ENCODE results near the gene PIK3R1. TPM values are rescaled to one million over a fixed set of nuclear protein-coding genes. Genes with fewer than 3 reads are reported as not detected.
A peak's percentile ranks its signal among the peaks of the same experiment; 100 is the strongest.

Gene PIK3R1
- total RNA-seq (100 to 1,000 TPM in 1 of 2 donors, 10 to 100 TPM in 1; 53.1 to 123 TPM), polyA plus RNA-seq (10 to 100 TPM; 22.6 to 41.5 TPM)

- Histone ChIP-seq H3K9ac (ENCODE audit: low read depth in 1 of 2, low read length in 2 of 2) (peak within 1 kb of the TSS; percentile 98 to 99), H3K4me1 (ENCODE audit: control insufficient read depth in 4 of 4, insufficient read depth in 4 of 4, low read length in 3 of 4) (peaks cover 3 to 30% (median 12%) of the 10 kb centered on the region in 4 donors), H3K27ac (ENCODE audit: low read depth in 1 of 2, low read length in 2 of 2) (peak within 1 kb of the TSS; percentile 94 to 99), H3K27me3 (ENCODE audit: control insufficient read depth in 4 of 4, insufficient read depth in 4 of 4, low read length in 3 of 4) (no peaks in the 10 kb centered on the region), H3K36me3 (ENCODE audit: control insufficient read depth in 4 of 4, insufficient read depth in 3 of 4, low read depth in 1 of 4, low read length in 3 of 4) (no peaks in the 10 kb centered on the region), H3K4me3 (ENCODE audit: low read depth in 1 of 3, low read length in 3 of 3) (peak within 1 kb of the TSS; percentile 95 to 97 (median 95)), H3K9me3 (ENCODE audit: control insufficient read depth in 4 of 4, low read length in 3 of 4) (peaks cover 0 to 3% (median 0%) of the 10 kb centered on the region in 4 donors)
- peak; percentile 98 for DNase-seq (ENCODE audit: low spot score)
- TF ChIP-seq REST (IDR thresholded peaks at IDR 0.05) (peak; percentile 7), RXRA (IDR thresholded peaks at IDR 0.05) (peak; percentile 65 to 86), FOXA2 (IDR thresholded peaks at IDR 0.05) (no peak), HNF4G (IDR thresholded peaks at IDR 0.05) (no peak), EGR1 (IDR thresholded peaks at IDR 0.05; ENCODE audit: low read depth in 2 of 2) (peak; percentile 28 to 79), YY1 (IDR thresholded peaks at IDR 0.05) (peak; percentile 66), FOXA1 (IDR thresholded peaks at IDR 0.05) (no peak), SP1 (IDR thresholded peaks at IDR 0.05) (peak; percentile 32), JUND (IDR thresholded peaks at IDR 0.05) (no peak), TAF1 (conservative IDR thresholded peaks at IDR 0.05) (peak; percentile 20), GABPA (IDR thresholded peaks at IDR 0.05 in 1 of 2, conservative IDR thresholded peaks at IDR 0.05 in 1 of 2) (no peak), RAD21 (IDR thresholded peaks at IDR 0.05) (peak; percentile 43 to 75), HNF4A (conservative IDR thresholded peaks at IDR 0.05) (no peak), NR2F2 (IDR thresholded peaks at IDR 0.05) (peak; percentile 57)
- TF ChIP-seq, protein P1, sequence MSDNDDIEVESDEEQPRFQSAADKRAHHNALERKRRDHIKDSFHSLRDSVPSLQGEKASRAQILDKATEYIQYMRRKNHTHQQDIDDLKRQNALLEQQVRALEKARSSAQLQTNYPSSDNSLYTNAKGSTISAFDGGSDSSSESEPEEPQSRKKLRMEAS (IDR thresholded peaks at IDR 0.05), result no peak
- TF ChIP-seq, protein P2, sequence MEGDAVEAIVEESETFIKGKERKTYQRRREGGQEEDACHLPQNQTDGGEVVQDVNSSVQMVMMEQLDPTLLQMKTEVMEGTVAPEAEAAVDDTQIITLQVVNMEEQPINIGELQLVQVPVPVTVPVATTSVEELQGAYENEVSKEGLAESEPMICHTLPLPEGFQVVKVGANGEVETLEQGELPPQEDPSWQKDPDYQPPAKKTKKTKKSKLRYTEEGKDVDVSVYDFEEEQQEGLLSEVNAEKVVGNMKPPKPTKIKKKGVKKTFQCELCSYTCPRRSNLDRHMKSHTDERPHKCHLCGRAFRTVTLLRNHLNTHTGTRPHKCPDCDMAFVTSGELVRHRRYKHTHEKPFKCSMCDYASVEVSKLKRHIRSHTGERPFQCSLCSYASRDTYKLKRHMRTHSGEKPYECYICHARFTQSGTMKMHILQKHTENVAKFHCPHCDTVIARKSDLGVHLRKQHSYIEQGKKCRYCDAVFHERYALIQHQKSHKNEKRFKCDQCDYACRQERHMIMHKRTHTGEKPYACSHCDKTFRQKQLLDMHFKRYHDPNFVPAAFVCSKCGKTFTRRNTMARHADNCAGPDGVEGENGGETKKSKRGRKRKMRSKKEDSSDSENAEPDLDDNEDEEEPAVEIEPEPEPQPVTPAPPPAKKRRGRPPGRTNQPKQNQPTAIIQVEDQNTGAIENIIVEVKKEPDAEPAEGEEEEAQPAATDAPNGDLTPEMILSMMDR (IDR thresholded peaks at IDR 0.05; ENCODE audit: low read depth, low read length, missing input control), result peak; percentile 55
- TF ChIP-seq, protein P3, sequence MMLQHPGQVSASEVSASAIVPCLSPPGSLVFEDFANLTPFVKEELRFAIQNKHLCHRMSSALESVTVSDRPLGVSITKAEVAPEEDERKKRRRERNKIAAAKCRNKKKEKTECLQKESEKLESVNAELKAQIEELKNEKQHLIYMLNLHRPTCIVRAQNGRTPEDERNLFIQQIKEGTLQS (IDR thresholded peaks at IDR 0.05), result no peak
- TF ChIP-seq, protein P4, sequence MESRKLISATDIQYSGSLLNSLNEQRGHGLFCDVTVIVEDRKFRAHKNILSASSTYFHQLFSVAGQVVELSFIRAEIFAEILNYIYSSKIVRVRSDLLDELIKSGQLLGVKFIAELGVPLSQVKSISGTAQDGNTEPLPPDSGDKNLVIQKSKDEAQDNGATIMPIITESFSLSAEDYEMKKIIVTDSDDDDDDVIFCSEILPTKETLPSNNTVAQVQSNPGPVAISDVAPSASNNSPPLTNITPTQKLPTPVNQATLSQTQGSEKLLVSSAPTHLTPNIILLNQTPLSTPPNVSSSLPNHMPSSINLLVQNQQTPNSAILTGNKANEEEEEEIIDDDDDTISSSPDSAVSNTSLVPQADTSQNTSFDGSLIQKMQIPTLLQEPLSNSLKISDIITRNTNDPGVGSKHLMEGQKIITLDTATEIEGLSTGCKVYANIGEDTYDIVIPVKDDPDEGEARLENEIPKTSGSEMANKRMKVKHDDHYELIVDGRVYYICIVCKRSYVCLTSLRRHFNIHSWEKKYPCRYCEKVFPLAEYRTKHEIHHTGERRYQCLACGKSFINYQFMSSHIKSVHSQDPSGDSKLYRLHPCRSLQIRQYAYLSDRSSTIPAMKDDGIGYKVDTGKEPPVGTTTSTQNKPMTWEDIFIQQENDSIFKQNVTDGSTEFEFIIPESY (IDR thresholded peaks at IDR 0.05), result no peak
- under 1% methylated on average over 78 of the region's 78 CpGs for WGBS
Observed at GRCh38 chr5:68215208-68215897, at the start of gene PIK3R1. PIK3R1 (plus strand) TSS chr5:68215756; CDS start chr5:68226676, 10,920 bp downstream.
